Measurements from ENCODE around the gene ALDOB. TPM values are rescaled to one million over a fixed set of nuclear protein-coding genes. Genes with fewer than 3 reads are reported as not detected.

ALDOB gene
- total RNA-seq, 4 donors from 2014 or later: 5.1 to 8.7 TPM; not detected in 2

- Histone ChIP-seq H3K36me3 (no peaks in the 10 kb centered on the region), H3K27me3 (no peaks in the 10 kb centered on the region), H3K4me1 (no peaks in the 10 kb centered on the region), H3K4me3 (no peak overlapping the region), H3K9me3 (no peaks in the 10 kb centered on the region), H3K27ac (no peak overlapping the region)
- TF ChIP-seq CTCF (IDR thresholded peaks at IDR 0.05 in 4 of 5, conservative IDR thresholded peaks at IDR 0.05 in 1 of 5) (no peak), POLR2A (IDR thresholded peaks at IDR 0.05) (no peak)
- DNase-seq: no peak
- intact Hi-C loops (cut with DNase I; ENCODE audit: low total_unique reads) (no loop called here), in situ Hi-C loops (cut with MboI; ENCODE audit: low sequenced_read_pairs in 4 of 4) (loop anchor here in 1 of 4 donors (10.0 kb wide), 1 partner anchor 46 kb away; no protein-coding TSS in a partner anchor)
- no peak for ATAC-seq
These were observed 33.5 kb upstream of the ALDOB start for GRCh38 chr9:101469026-101469425.

- DNase-seq: no peak
- Histone ChIP-seq H3K36me3 (no peaks in the 10 kb centered on the region), H3K9me3 (no peaks in the 10 kb centered on the region), H3K27me3 (peaks cover 0 to 3% (median 0%) of the 10 kb centered on the region in 3 donors), H3K4me1 (no peaks in the 10 kb centered on the region), H3K4me3 (no peak overlapping the region), H3K27ac (no peak overlapping the region)
- TF ChIP-seq POLR2A (IDR thresholded peaks at IDR 0.05) (no peak), CTCF (IDR thresholded peaks at IDR 0.05 in 4 of 5, conservative IDR thresholded peaks at IDR 0.05 in 1 of 5) (no peak)
- in situ Hi-C loops (cut with MboI; ENCODE audit: low sequenced_read_pairs in 4 of 4): loop anchor here in 1 of 4 donors (10.0 kb wide), 1 partner anchor 47 kb away; no protein-coding TSS in a partner anchor
- intact Hi-C loops (cut with DNase I; ENCODE audit: low total_unique reads): no loop called here
- ATAC-seq: no peak
These were observed 32.5 kb upstream of the ALDOB start for GRCh38 chr9:101468116-101468515.

GRCh38 chr9:101467690-101468089 is 32.1 kb upstream of the ALDOB start:
- H3K27ac ChIP-seq: no peak overlapping the region
- intact Hi-C loops (cut with DNase I; ENCODE audit: low total_unique reads): no loop called here
- ATAC-seq (no peak), DNase-seq (no peak)
- H3K4me3 ChIP-seq: no peak overlapping the region
- no peaks in the 10 kb centered on the region for H3K4me1 ChIP-seq
- H3K27me3 ChIP-seq: peaks cover 0 to 5% (median 0%) of the 10 kb centered on the region in 3 donors
- H3K36me3 ChIP-seq: no peaks in the 10 kb centered on the region
- TF ChIP-seq POLR2A (IDR thresholded peaks at IDR 0.05): no peak
- TF ChIP-seq CTCF (IDR thresholded peaks at IDR 0.05 in 4 of 5, conservative IDR thresholded peaks at IDR 0.05 in 1 of 5): no peak
- H3K9me3 ChIP-seq: no peaks in the 10 kb centered on the region
- in situ Hi-C loops (cut with MboI; ENCODE audit: low sequenced_read_pairs in 4 of 4): loop anchor here in 1 of 4 donors (10.0 kb wide), 1 partner anchor 47 kb away; no protein-coding TSS in a partner anchor

GRCh38 chr9:101466863-101467262 is 31.3 kb upstream of the ALDOB start:
- Histone ChIP-seq H3K27me3 (peaks cover 0 to 5% (median 0%) of the 10 kb centered on the region in 3 donors), H3K36me3 (no peaks in the 10 kb centered on the region), H3K4me1 (no peaks in the 10 kb centered on the region), H3K27ac (no peak overlapping the region), H3K4me3 (no peak overlapping the region), H3K9me3 (no peaks in the 10 kb centered on the region)
- in situ Hi-C loops (cut with MboI; ENCODE audit: low sequenced_read_pairs in 4 of 4): loop anchor here in 1 of 4 donors (10.0 kb wide), 1 partner anchor 48 kb away; no protein-coding TSS in a partner anchor
- no peak for TF ChIP-seq CTCF (IDR thresholded peaks at IDR 0.05 in 4 of 5, conservative IDR thresholded peaks at IDR 0.05 in 1 of 5)
- TF ChIP-seq POLR2A (IDR thresholded peaks at IDR 0.05): no peak
- ATAC-seq (no peak), DNase-seq (no peak)
- intact Hi-C loops (cut with DNase I; ENCODE audit: low total_unique reads): no loop called here

All from gastrocnemius medialis (tissue), 4 donors.